OCI-LY3 (cell line): Measurements from ENCODE around the gene CTNND2.
"Not testable (repeated sequence)": the region's sequence is repeated elsewhere in the genome, so short reads cannot be mapped to it uniquely, and the experiment has no call there.

Experiments used
- H2AFZ ChIP-seq: fragments of 200-600, 300-600 bp; shearing (Covaris generic); 2 replicates; pipeline ENCODE4 v1.6.0; 2014; ENCODE audit warnings: antibody characterized with exemption, low read depth, low read length
- H3K27ac ChIP-seq: fragments of 200-600, 300-600 bp; sonication (generic); 2 replicates; pipeline ENCODE4 v1.5.1; 2014; ENCODE audit warnings: mild to moderate bottlenecking, low read length, moderate library complexity, mixed read lengths
- H3K27me3 ChIP-seq: fragments of 200-600, 300-600 bp; sonication (generic); 2 replicates; pipeline ENCODE4 v1.6.1; 2014; ENCODE audit warnings: low read depth, low read length, mixed read lengths
- H3K36me3 ChIP-seq: fragments of 200-600, 300-600 bp; sonication (generic); replicated peaks from 2 replicates; pipeline ENCODE3; 2014; ENCODE audit warnings: low read depth, low read length, mixed read lengths
- H3K4me1 ChIP-seq: fragments of 300-600, 200-600 bp; sonication (generic); 2 replicates; pipeline ENCODE4 v1.6.1; 2014; ENCODE audit warnings: low read length, mixed read lengths
- H3K4me2 ChIP-seq: fragments of 200-600, 300-600 bp; sonication (generic); 2 replicates; pipeline ENCODE4 v1.6.1; 2014; ENCODE audit warnings: low read length, mixed read lengths
- H3K4me3 ChIP-seq: fragments of 300-600, 200-600 bp; sonication (generic); 2 replicates; pipeline ENCODE4 v1.5.1; 2014; ENCODE audit warnings: antibody characterized with exemption, mild to moderate bottlenecking, low read length, moderate library complexity
- H3K79me2 ChIP-seq: fragments of 300-600, 200-600 bp; shearing (Covaris generic); 2 replicates; pipeline ENCODE4 v1.6.1; 2014; ENCODE audit warnings: mild to moderate bottlenecking, low read length, mixed read lengths
- H3K9ac ChIP-seq: fragments of 300-600, 200-600 bp; shearing (Covaris generic); 2 replicates; pipeline ENCODE4 v1.6.0; 2014; ENCODE audit warnings: mild to moderate bottlenecking, low read length, moderate library complexity
- H3K9me3 ChIP-seq: fragments of 200-600, 300-600 bp; shearing (Covaris generic); 2 replicates; pipeline ENCODE4 v1.6.1; 2014; ENCODE audit warnings: low read length, mixed read lengths; ENCODE audit not compliant: insufficient read depth
- H4K20me1 ChIP-seq: fragments of 200-600, 300-600 bp; sonication (generic); 2 replicates; pipeline ENCODE4 v1.6.1; 2016; ENCODE audit warnings: low read length, mixed read lengths; ENCODE audit not compliant: insufficient read depth
- CTCF ChIP-seq: fragments of 200-600, 300-600 bp; sonication (generic); IDR thresholded peaks from 2 replicates; pipeline ENCODE4 v1.5.1; 2014; ENCODE audit warnings: antibody characterized with exemption, low read length, low read depth
- EZH2phosphoT487 ChIP-seq: fragments of 200-600 bp; shearing (Covaris generic); IDR thresholded peaks from 2 replicates; pipeline ENCODE4 v1.6.1; 2018; ENCODE audit warnings: antibody characterized with exemption, mixed run types, low read depth

Gene CTNND2

GRCh38 chr5:11420969-11421368, 483.3 kb downstream of the CTNND2 start:
- no peaks in the 10 kb centered on the region for H3K4me1 ChIP-seq
- H3K9me3 ChIP-seq = no peaks in the 10 kb centered on the region
- TF ChIP-seq EZH2phosphoT487 (no peak), CTCF (no peak)

GRCh38 chr5:11415751-11416150, 488.5 kb downstream of the CTNND2 start:
- no peaks in the 10 kb centered on the region for H4K20me1 ChIP-seq
- H3K4me1 ChIP-seq = no peaks in the 10 kb centered on the region
- no peak overlapping the region for H3K4me2 ChIP-seq
- no peaks in the 10 kb centered on the region for H3K36me3 ChIP-seq
- no peaks in the 10 kb centered on the region for H3K79me2 ChIP-seq
- no peak overlapping the region for H3K9ac ChIP-seq
- H3K27ac ChIP-seq = no peak overlapping the region
- no peaks in the 10 kb centered on the region for H3K27me3 ChIP-seq
- H3K9me3 ChIP-seq = no peaks in the 10 kb centered on the region
- no peak for TF ChIP-seq CTCF
- no peak for TF ChIP-seq EZH2phosphoT487
- H3K4me3 ChIP-seq = no peak overlapping the region
- H2AFZ ChIP-seq = no peak overlapping the region

More at GRCh38 chr5:11420969-11421368, 483.3 kb downstream of the CTNND2 start:
- no peak overlapping the region for H3K27ac ChIP-seq
- H3K9ac ChIP-seq = no peak overlapping the region
- H3K27me3 ChIP-seq = no peaks in the 10 kb centered on the region
- H3K4me3 ChIP-seq = no peak overlapping the region
- H3K36me3 ChIP-seq = no peaks in the 10 kb centered on the region
- H3K79me2 ChIP-seq = no peaks in the 10 kb centered on the region
- no peak overlapping the region for H3K4me2 ChIP-seq
- H2AFZ ChIP-seq = no peak overlapping the region
- H4K20me1 ChIP-seq = no peaks in the 10 kb centered on the region

GRCh38 chr5:11414732-11415131, 489.5 kb downstream of the CTNND2 start:
- H3K27me3 ChIP-seq, H3K27ac ChIP-seq, H3K4me2 ChIP-seq, H3K79me2 ChIP-seq, H2AFZ ChIP-seq, H3K36me3 ChIP-seq, H4K20me1 ChIP-seq, H3K4me3 ChIP-seq, H3K9me3 ChIP-seq, H3K9ac ChIP-seq, H3K4me1 ChIP-seq: not testable (repeated sequence)

GRCh38 chr5:11411621-11412020, 492.6 kb downstream of the CTNND2 start:
- H3K36me3 ChIP-seq = no peaks in the 10 kb centered on the region
- TF ChIP-seq EZH2phosphoT487 (no peak), CTCF (no peak)
- no peaks in the 10 kb centered on the region for H4K20me1 ChIP-seq
- no peaks in the 10 kb centered on the region for H3K27me3 ChIP-seq
- H3K4me3 ChIP-seq = no peak overlapping the region
- H3K4me1 ChIP-seq = no peaks in the 10 kb centered on the region
- H3K27ac ChIP-seq = no peak overlapping the region
- no peak overlapping the region for H3K9ac ChIP-seq
- H3K4me2 ChIP-seq = no peak overlapping the region
- no peaks in the 10 kb centered on the region for H3K9me3 ChIP-seq
- no peaks in the 10 kb centered on the region for H3K79me2 ChIP-seq
- H2AFZ ChIP-seq = no peak overlapping the region

- Histone ChIP-seq H3K4me1 (no peaks in the 10 kb centered on the region), H3K9me3 (no peaks in the 10 kb centered on the region), H4K20me1 (no peaks in the 10 kb centered on the region), H3K4me2 (no peak overlapping the region), H3K79me2 (no peaks in the 10 kb centered on the region), H3K27me3 (no peaks in the 10 kb centered on the region), H3K27ac (no peak overlapping the region), H2AFZ (no peak overlapping the region), H3K4me3 (no peak overlapping the region), H3K36me3 (no peaks in the 10 kb centered on the region), H3K9ac (no peak overlapping the region)
- TF ChIP-seq CTCF (no peak), EZH2phosphoT487 (no peak)
Observed at GRCh38 chr5:11407556-11408145, 496.6 kb downstream of the CTNND2 start.
